HCT116 (cell line): ENCODE results near the gene PRSS36. TPM values are rescaled to one million over a fixed set of nuclear protein-coding genes. Genes with fewer than 3 reads are reported as not detected.

Experiments
- ATAC-seq: fragments of 200-7000 bp; cut with Tn5 transposase; 2 replicates; pipeline ENCODE4 v1.9.1; 2020; ENCODE audit warnings: mild to moderate bottlenecking, moderate library complexity
- BruUV-seq: library from RNA; stranded (reverse); fragments of 400-500 nt; replicated peaks from 2 replicates; lab custom pipeline; 2021; lab: Mats Ljungman, UMichigan
- CTCF ChIA-PET: fragments of 300-600 bp; sonication (Branson Sonifier 250); formaldehyde crosslinking; loops from one replicate; lab custom pipeline; 2021; ENCODE audit warnings: antibody characterized with exemption; lab: Charles Lee
- POLR2A ChIA-PET: fragments of 300-600, 350-600 bp; sonication (Branson Sonifier 250); formaldehyde crosslinking; loops from one replicate; lab custom pipeline; 2021; ENCODE audit warnings: antibody characterized with exemption; lab: Charles Lee
- RAD21 ChIA-PET, 2 experiments: fragments of 300-600 bp; sonication (Branson Sonifier 250); formaldehyde crosslinking; loops; one replicate each; lab custom pipeline; 2023; ENCODE audit warnings: low total read pairs in 2 of 2; ENCODE audit not compliant: uncharacterized antibody in 2 of 2, unreplicated experiment in 2 of 2, low non-redundant PET in 1 of 2; lab: Charles Lee
- DNase-seq: peaks from one replicate; pipeline ENCODE4 v3.0.0-alpha.2; 2010; ENCODE audit warnings: low read depth, low spot score
- H2AFZ ChIP-seq: fragments of 200-600 bp; shearing (Covaris generic), sonication (generic); 2 replicates; pipeline ENCODE4 v1.6.1; 2017; ENCODE audit warnings: low read depth, mixed run types, mixed read lengths, antibody characterized with exemption, low read length; ENCODE audit not compliant: poor library complexity, severe bottlenecking
- H3K27ac ChIP-seq: 2 replicates; pipeline ENCODE4 v1.5.1; 2012; ENCODE audit warnings: low read depth, low read length
- H3K27me3 ChIP-seq: fragments of 200-600 bp; sonication (generic); 2 replicates; pipeline ENCODE4 v1.6.1; 2016; ENCODE audit warnings: mixed run types, low read length, mixed read lengths; ENCODE audit not compliant: insufficient read depth
- H3K36me3 ChIP-seq, 2 experiments: fragments of 200-500 bp in 1 of 2; fragments of 200-600 bp in 1 of 2; sonication (Bioruptor generic) in 1 of 2; sonication (generic) in 1 of 2; 2 replicates each; pipeline versions ENCODE4 v1.5.1 to v1.6.1; 2014 to 2016; ENCODE audit warnings: low read length in 2 of 2, inconsistent platforms in 1 of 2, mixed read lengths in 1 of 2, mixed run types in 1 of 2; ENCODE audit not compliant: insufficient read depth in 2 of 2, control insufficient read depth in 1 of 2
- H3K4me1 ChIP-seq, 2 experiments: fragments of 200-600 bp in 1 of 2; sonication (generic) in 1 of 2; 2 replicates each; pipeline versions ENCODE4 v1.5.1 to v1.6.1; 2012 to 2017; ENCODE audit warnings: low read length in 2 of 2, inconsistent platforms in 1 of 2, mild to moderate bottlenecking in 1 of 2, mixed read lengths in 1 of 2, mixed run types in 1 of 2, moderate library complexity in 1 of 2; ENCODE audit not compliant: insufficient read depth in 2 of 2, control insufficient read depth in 1 of 2
- H3K4me2 ChIP-seq: fragments of 200-600 bp; sonication (generic); 2 replicates; pipeline ENCODE4 v1.6.1; 2017; ENCODE audit warnings: mixed run types, low read length, mixed read lengths
- H3K4me3 ChIP-seq, 2 experiments: fragments of 200-600 bp in 1 of 2; sonication (generic) in 1 of 2; replicated peaks in 1 of 2; 2 replicates each; pipeline ENCODE4 v1.5.1; 2011 to 2016; ENCODE audit warnings: low read length in 2 of 2, control low read depth in 1 of 2, low read depth in 1 of 2, mild to moderate bottlenecking in 1 of 2, mixed read lengths in 1 of 2, mixed run types in 1 of 2
- H3K79me2 ChIP-seq: fragments of 200-600 bp; sonication (generic); 2 replicates; pipeline ENCODE4 v1.6.1; 2017; ENCODE audit warnings: mild to moderate bottlenecking, mixed run types, low read length, moderate library complexity, mixed read lengths; ENCODE audit not compliant: insufficient read depth
- H3K9ac ChIP-seq: fragments of 200-600 bp; sonication (generic); 2 replicates; pipeline ENCODE4 v1.6.1; 2016; ENCODE audit warnings: low read length, mixed read lengths
- H3K9me2 ChIP-seq: fragments of 200-600 bp; sonication (generic), shearing (Covaris generic); 2 replicates; pipeline ENCODE4 v1.6.1; 2017; ENCODE audit warnings: mixed run types, mild to moderate bottlenecking, moderate library complexity; ENCODE audit not compliant: insufficient read depth
- H3K9me3 ChIP-seq, 2 experiments: fragments of 200-500 bp in 1 of 2; fragments of 200-600 bp in 1 of 2; sonication (Bioruptor generic) in 1 of 2; sonication (generic) in 1 of 2; 2 replicates each; pipeline ENCODE4 v1.6.1; 2014 to 2017; ENCODE audit warnings: low read length in 2 of 2, mixed read lengths in 2 of 2, inconsistent platforms in 1 of 2, low read depth in 1 of 2, mild to moderate bottlenecking in 1 of 2, mixed run types in 1 of 2, moderate library complexity in 1 of 2; ENCODE audit not compliant: control insufficient read depth in 1 of 2, insufficient read depth in 1 of 2
- H4K20me1 ChIP-seq: fragments of 200-600 bp; sonication (generic), shearing (Covaris generic); 2 replicates; pipeline ENCODE4 v1.6.1; 2017; ENCODE audit warnings: mixed run types, mild to moderate bottlenecking, moderate library complexity; ENCODE audit not compliant: insufficient read depth
- CBX3 ChIP-seq: IDR thresholded peaks from 2 replicates; pipeline ENCODE4 v1.6.1; 2012; ENCODE audit warnings: low read depth
- CEBPB ChIP-seq: IDR thresholded peaks from 2 replicates; pipeline ENCODE4 v1.6.1; 2012; ENCODE audit warnings: low read depth
- EGR1 ChIP-seq: IDR thresholded peaks from 2 replicates; pipeline ENCODE4 v1.6.1; 2012; ENCODE audit warnings: low read depth
- ELF1 ChIP-seq: IDR thresholded peaks from 2 replicates; pipeline ENCODE4 v1.6.1; 2012; ENCODE audit warnings: low read depth, borderline replicate concordance
- EZH2phosphoT487 ChIP-seq: fragments of 200-600 bp; IDR thresholded peaks from 2 replicates; pipeline ENCODE4 v1.6.1; 2018; ENCODE audit warnings: antibody characterized with exemption, borderline replicate concordance
- JUND ChIP-seq: IDR thresholded peaks from 2 replicates; pipeline ENCODE4 v1.6.1; 2012
- POLR2AphosphoS5 ChIP-seq: IDR thresholded peaks from 2 replicates; pipeline ENCODE4 v1.6.1; 2011; ENCODE audit warnings: mild to moderate bottlenecking, low read depth, low read length, moderate library complexity
- RAD21 ChIP-seq: IDR thresholded peaks from 2 replicates; pipeline ENCODE4 v1.6.1; 2012; ENCODE audit warnings: low read depth, mild to moderate bottlenecking
- SIN3A ChIP-seq: IDR thresholded peaks from 2 replicates; pipeline ENCODE4 v1.6.1; 2012; ENCODE audit warnings: low read depth
- SP1 ChIP-seq: IDR thresholded peaks from 2 replicates; pipeline ENCODE4 v1.6.1; 2012; ENCODE audit warnings: low read depth
- TCF7L2 ChIP-seq: IDR thresholded peaks from 2 replicates; pipeline ENCODE4 v1.7.0; 2011; ENCODE audit warnings: borderline replicate concordance, inconsistent platforms; ENCODE audit not compliant: insufficient read depth, insufficient read length; ENCODE audit errors: extremely low read depth
- YY1 ChIP-seq: IDR thresholded peaks from 2 replicates; pipeline ENCODE4 v1.6.1; 2011; ENCODE audit warnings: low read length, low read depth, moderate library complexity, mild to moderate bottlenecking; ENCODE audit not compliant: insufficient replicate concordance; ENCODE audit errors: extremely low read depth
- ZFX ChIP-seq: fragments of 450-650 bp; IDR thresholded peaks from 2 replicates; pipeline ENCODE4 v1.6.1; 2017
- intact Hi-C: fragments of 100-400 bp; cut with micrococcal nuclease; formaldehyde crosslinking; loops from 2 replicates; pipeline ENCODE4 v1.10.0; 2022
- total RNA-seq: library from RNA; stranded (reverse); gene quantifications from one replicate; pipeline ENCODE4 v1.2.1, GENCODE V29; 2021; ENCODE audit not compliant: unreplicated experiment
- TF ChIP-seq, protein P1 (sequence below): IDR thresholded peaks from 2 replicates; pipeline ENCODE4 v1.6.1; 2011; ENCODE audit warnings: mild to moderate bottlenecking, low read length, moderate library complexity; ENCODE audit not compliant: insufficient replicate concordance; ENCODE audit errors: extremely low read depth
- TF ChIP-seq, protein P2 (sequence below): IDR thresholded peaks from 2 replicates; pipeline ENCODE4 v1.6.1; 2012

The PRSS36 gene
- total RNA-seq, 1 experiment from 2014 or later: not detected

DNA sequence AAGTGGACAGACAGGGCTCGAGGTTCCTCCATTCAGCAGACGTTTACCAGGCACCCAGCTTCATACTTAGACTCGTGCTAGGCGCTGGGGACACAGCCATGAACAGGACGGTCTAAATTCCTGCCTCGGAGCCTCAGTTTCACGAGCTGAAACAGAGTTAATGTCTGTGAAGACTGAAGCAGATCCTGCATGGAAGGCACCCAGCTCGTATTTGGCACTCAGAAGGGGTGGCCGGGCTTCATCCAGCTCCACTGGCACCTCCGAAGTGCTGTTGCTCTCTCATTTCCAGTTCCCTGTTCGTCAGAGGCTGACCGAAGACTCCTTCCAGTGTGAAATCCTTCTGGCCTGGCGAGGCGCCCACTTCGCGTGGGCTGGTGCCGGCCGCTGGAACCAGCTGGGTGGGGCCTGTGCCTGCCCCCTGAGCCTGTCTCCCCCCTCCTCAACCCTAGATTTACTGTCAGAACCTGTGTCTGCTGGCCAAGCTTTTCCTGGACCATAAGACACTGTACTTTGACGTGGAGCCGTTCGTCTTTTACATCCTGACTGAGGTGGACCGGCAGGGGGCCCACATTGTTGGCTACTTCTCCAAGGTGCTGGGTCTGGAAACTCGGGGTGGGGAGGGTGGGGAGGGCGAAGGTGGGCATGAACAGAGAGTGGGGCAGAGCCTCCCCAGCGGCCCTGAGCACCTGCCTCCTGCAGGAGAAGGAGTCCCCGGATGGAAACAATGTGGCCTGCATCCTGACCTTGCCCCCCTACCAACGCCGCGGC is 20.1 kb downstream of the PRSS36 start (continued):
- TF ChIP-seq, protein P1, sequence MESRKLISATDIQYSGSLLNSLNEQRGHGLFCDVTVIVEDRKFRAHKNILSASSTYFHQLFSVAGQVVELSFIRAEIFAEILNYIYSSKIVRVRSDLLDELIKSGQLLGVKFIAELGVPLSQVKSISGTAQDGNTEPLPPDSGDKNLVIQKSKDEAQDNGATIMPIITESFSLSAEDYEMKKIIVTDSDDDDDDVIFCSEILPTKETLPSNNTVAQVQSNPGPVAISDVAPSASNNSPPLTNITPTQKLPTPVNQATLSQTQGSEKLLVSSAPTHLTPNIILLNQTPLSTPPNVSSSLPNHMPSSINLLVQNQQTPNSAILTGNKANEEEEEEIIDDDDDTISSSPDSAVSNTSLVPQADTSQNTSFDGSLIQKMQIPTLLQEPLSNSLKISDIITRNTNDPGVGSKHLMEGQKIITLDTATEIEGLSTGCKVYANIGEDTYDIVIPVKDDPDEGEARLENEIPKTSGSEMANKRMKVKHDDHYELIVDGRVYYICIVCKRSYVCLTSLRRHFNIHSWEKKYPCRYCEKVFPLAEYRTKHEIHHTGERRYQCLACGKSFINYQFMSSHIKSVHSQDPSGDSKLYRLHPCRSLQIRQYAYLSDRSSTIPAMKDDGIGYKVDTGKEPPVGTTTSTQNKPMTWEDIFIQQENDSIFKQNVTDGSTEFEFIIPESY: no peak
- TF ChIP-seq JUND (no peak), EGR1 (no peak), SIN3A (no peak), TCF7L2 (no peak), YY1 (no peak), ZFX (no peak), POLR2AphosphoS5 (no peak), RAD21 (no peak), SP1 (no peak)

DNA sequence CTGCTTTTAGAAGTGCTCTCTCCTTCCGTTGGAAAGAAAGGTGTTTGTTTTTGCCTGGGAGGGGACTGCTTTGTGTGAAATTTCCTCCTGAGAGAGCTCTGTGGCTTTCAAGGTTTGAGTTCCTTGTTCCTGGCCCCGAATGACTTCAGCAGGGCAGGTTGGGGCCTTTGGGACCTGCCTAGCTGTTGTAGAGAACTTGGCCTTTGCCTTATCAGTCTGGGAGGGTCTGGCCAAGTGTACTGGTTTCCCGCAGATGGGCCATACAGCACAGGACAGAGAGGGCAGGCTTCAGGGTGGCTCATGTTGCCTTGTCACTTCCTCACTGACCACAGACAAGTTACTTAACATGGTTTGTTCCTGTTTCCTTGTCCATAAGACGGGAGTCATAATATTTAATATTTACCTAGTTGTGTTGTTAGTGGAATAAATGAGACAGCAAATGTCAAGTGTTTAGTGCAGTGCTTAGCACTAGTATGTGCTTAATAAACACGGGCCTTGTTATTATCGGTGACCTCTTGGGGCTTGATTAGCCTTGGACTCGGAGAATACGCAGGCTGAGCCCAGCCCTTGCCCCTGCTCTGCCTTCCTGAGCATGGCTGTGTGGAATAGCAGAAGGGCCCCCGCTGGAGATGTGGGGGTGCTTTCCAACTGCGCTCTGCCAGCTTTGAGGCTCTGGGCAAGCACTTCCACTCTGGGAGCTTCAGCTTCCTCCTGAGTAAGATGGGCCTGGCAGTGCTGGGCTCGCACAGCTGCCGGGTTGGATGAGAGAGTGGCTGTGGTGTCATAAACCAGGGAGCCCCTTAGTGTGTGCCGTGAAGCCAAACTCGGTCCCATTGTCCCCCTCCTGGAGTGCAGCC is 20.9 kb downstream of the PRSS36 start:
- Histone ChIP-seq H3K4me2 (no peak overlapping the region), H4K20me1 (no peaks in the 10 kb centered on the region), H3K27me3 (no peaks in the 10 kb centered on the region), H3K4me3 (no peak overlapping the region), H3K79me2 (no peaks in the 10 kb centered on the region), H3K9ac (no peak overlapping the region), H3K4me1 (peaks cover 16 to 20% of the 10 kb centered on the region in 2 experiments), H3K36me3 (peaks cover 8 to 14% of the 10 kb centered on the region in 2 experiments; a peak in 3 of 4 replicates), H3K9me2 (no peaks in the 10 kb centered on the region), H2AFZ (no peak overlapping the region), H3K27ac (no peak overlapping the region), H3K9me3 (no peaks in the 10 kb centered on the region)
- intact Hi-C loops: no loop called here
- no peak for TF ChIP-seq ELF1
- no peak for TF ChIP-seq JUND
- TF ChIP-seq ZFX: no peak
- TF ChIP-seq CEBPB: no peak
- TF ChIP-seq, protein P2, sequence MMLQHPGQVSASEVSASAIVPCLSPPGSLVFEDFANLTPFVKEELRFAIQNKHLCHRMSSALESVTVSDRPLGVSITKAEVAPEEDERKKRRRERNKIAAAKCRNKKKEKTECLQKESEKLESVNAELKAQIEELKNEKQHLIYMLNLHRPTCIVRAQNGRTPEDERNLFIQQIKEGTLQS: no peak
- TF ChIP-seq EZH2phosphoT487: no peak
- TF ChIP-seq SP1: no peak
- no peak for TF ChIP-seq SIN3A
- TF ChIP-seq CBX3: no peak
- no peak for ATAC-seq
- ChIA-PET POLR2A (interaction anchor here (1.1 to 1.3 kb wide), 2 partner anchors 11 to 13 kb away, joined by 4 to 5 read pairs; partner anchors contain the start of gene KAT8), CTCF (interaction anchor here (1.0 kb wide), 1 partner anchor 13 kb away, joined by 5 read pairs; no protein-coding TSS in a partner anchor), RAD21 (no interaction called here)
- no TSS peak for BruUV-seq
- DNase-seq: no peak
